CD14-positive monocyte (primary cell): ENCODE data around the gene TCF25. TPM values are rescaled to one million over a fixed set of nuclear protein-coding genes. Genes with fewer than 3 reads are reported as not detected.
A peak's percentile ranks its signal among the peaks of the same experiment; 100 is the strongest.

Experiments
- DNase-seq, 3 donors: peaks; one replicate each; pipeline ENCODE4 v3.0.0-alpha.2; 2011 to 2022
- H2AFZ ChIP-seq: 2 replicates; pipeline ENCODE4 v1.6.0; 2012; ENCODE audit warnings: mild to moderate bottlenecking, low read depth, low read length, inconsistent platforms; ENCODE audit not compliant: insufficient read depth, poor library complexity, severe bottlenecking
- H3K27ac ChIP-seq, 2 donors: 1 replicate in 1 of 2; 2 replicates in 1 of 2; pipeline ENCODE4 v1.5.1; 2012 to 2013; ENCODE audit warnings: low read length in 2 of 2, control low read depth in 1 of 2, inconsistent platforms in 1 of 2, low read depth in 1 of 2, mild to moderate bottlenecking in 1 of 2
- H3K27me3 ChIP-seq, 2 donors: one replicate each; pipeline versions ENCODE4 v1.6.0 to v1.6.1; 2011 to 2013; ENCODE audit warnings: low read length in 2 of 2; ENCODE audit not compliant: control insufficient read depth in 2 of 2, insufficient read depth in 2 of 2
- H3K36me3 ChIP-seq, 2 donors: replicated peaks in 1 of 2; 1 replicate in 1 of 2; 2 replicates in 1 of 2; pipeline versions ENCODE4 v1.5.1 to v1.6.1; 2012 to 2013; ENCODE audit warnings: low read length in 2 of 2, control low read depth in 1 of 2, inconsistent platforms in 1 of 2, mild to moderate bottlenecking in 1 of 2; ENCODE audit not compliant: insufficient read depth in 2 of 2, control insufficient read depth in 1 of 2
- H3K4me1 ChIP-seq, 2 donors: 1 replicate in 1 of 2; 2 replicates in 1 of 2; pipeline versions ENCODE4 v1.5.1 to v1.6.1; 2012 to 2013; ENCODE audit warnings: low read length in 2 of 2, control low read depth in 1 of 2, inconsistent platforms in 1 of 2, mild to moderate bottlenecking in 1 of 2, moderate library complexity in 1 of 2; ENCODE audit not compliant: insufficient read depth in 2 of 2, control insufficient read depth in 1 of 2
- H3K4me2 ChIP-seq: replicated peaks from 2 replicates; pipeline ENCODE3; 2012; ENCODE audit warnings: low read length, moderate library complexity, mild to moderate bottlenecking; ENCODE audit not compliant: poor library complexity, severe bottlenecking; ENCODE audit errors: extremely low read depth
- H3K4me3 ChIP-seq, 3 experiments: fragments of 200-600 bp in 1 of 3; sonication (generic) in 1 of 3; replicated peaks in 1 of 3; 1 replicate in 2 of 3; 2 replicates in 1 of 3; pipeline ENCODE4 v1.5.1; 2011 to 2013; ENCODE audit warnings: low read length in 3 of 3, mild to moderate bottlenecking in 3 of 3, control low read depth in 2 of 3, low read depth in 2 of 3, inconsistent platforms in 1 of 3, moderate library complexity in 1 of 3
- H3K79me2 ChIP-seq: 2 replicates; pipeline ENCODE4 v1.6.0; 2012; ENCODE audit warnings: mild to moderate bottlenecking, control low read depth, inconsistent platforms, low read length, moderate library complexity; ENCODE audit not compliant: insufficient read depth
- H3K9ac ChIP-seq: 2 replicates; pipeline ENCODE4 v1.6.0; 2017; ENCODE audit warnings: low read length, mild to moderate bottlenecking; ENCODE audit not compliant: insufficient read depth, poor library complexity, severe bottlenecking
- H3K9me3 ChIP-seq, 2 donors: replicated peaks in 1 of 2; 1 replicate in 1 of 2; 2 replicates in 1 of 2; pipeline versions ENCODE4 v1.5.1 to v1.6.1; 2012 to 2013; ENCODE audit warnings: low read length in 2 of 2, control low read depth in 1 of 2; ENCODE audit not compliant: control insufficient read depth in 1 of 2, insufficient read depth in 1 of 2
- H4K20me1 ChIP-seq: 2 replicates; pipeline ENCODE4 v1.6.0; 2012; ENCODE audit warnings: mild to moderate bottlenecking, low read length, control low read depth, moderate library complexity; ENCODE audit not compliant: insufficient read depth
- H3K27ac Mint-ChIP-seq, 7 donors: one replicate each; pipeline ENCODE4 v1.8.0; 2020; ENCODE audit warnings: mild to moderate bottlenecking in 7 of 7, mixed read lengths in 7 of 7, moderate library complexity in 6 of 7, inconsistent platforms in 2 of 7
- H3K27me3 Mint-ChIP-seq, 3 donors: one replicate each; pipeline ENCODE4 v1.8.0; 2021 to 2022; ENCODE audit warnings: low read depth in 3 of 3, mild to moderate bottlenecking in 3 of 3, mixed read lengths in 3 of 3, moderate library complexity in 3 of 3, inconsistent platforms in 1 of 3
- H3K36me3 Mint-ChIP-seq, 2 donors: one replicate each; pipeline ENCODE4 v1.8.0; 2020; ENCODE audit warnings: mixed read lengths in 2 of 2, inconsistent platforms in 1 of 2, mild to moderate bottlenecking in 1 of 2
- H3K4me1 Mint-ChIP-seq: one replicate; pipeline ENCODE4 v1.8.0; 2020; ENCODE audit warnings: mild to moderate bottlenecking, mixed read lengths
- H3K4me3 Mint-ChIP-seq, 2 donors: one replicate each; pipeline ENCODE4 v1.8.0; 2020; ENCODE audit warnings: mild to moderate bottlenecking in 2 of 2, mixed read lengths in 2 of 2, moderate library complexity in 1 of 2
- H3K9me3 Mint-ChIP-seq, 7 donors: one replicate each; pipeline ENCODE4 v1.8.0; 2020 to 2022; ENCODE audit warnings: mixed read lengths in 7 of 7, mild to moderate bottlenecking in 6 of 7, moderate library complexity in 6 of 7, inconsistent platforms in 2 of 7
- CTCF ChIP-seq: fragments of 200-600 bp; IDR thresholded peaks from one replicate; pipeline ENCODE4 v1.8.0; 2022; ENCODE audit warnings: antibody characterized with exemption, mild to moderate bottlenecking
- WGBS: methylation state at CpG from one replicate; pipeline ENCODE4 v1.1.5; 2013; ENCODE audit warnings: missing lambda C conversion rate; ENCODE audit not compliant: insufficient coverage; 5-methylcytosine and 5-hydroxymethylcytosine counted together
- intact Hi-C, 2 donors: fragments of 100-400 bp; cut with micrococcal nuclease; formaldehyde crosslinking; loops; one replicate each; pipeline versions ENCODE4 v1.15.0 to v1.15.1; 2023
- polyA plus RNA-seq, 3 donors: library from polyadenylated mRNA; depleted of rRNA in 1 of 3; unstranded in 2 of 3; stranded (reverse) in 1 of 3; fragments of 300-500 nt in 2 of 3; fragments of >200 nt in 1 of 3; fragmentation: Illumina TruSeq in 2 of 3; gene quantifications; 1 replicate in 2 of 3; 2 replicates in 1 of 3; pipeline ENCODE4 v1.2.3, GENCODE V29; 2012 to 2021

Gene TCF25
- polyA plus RNA-seq, 3 donors, result 98.0 to 231 (median 114) TPM

- Histone ChIP-seq H4K20me1 (no peaks in the 10 kb centered on the region), H3K9ac (no peak overlapping the region), H3K4me3 (no peak overlapping the region), H3K27me3 (no peaks in the 10 kb centered on the region), H3K27ac (no peak overlapping the region), H3K4me1 (peaks cover 31 to 35% of the 10 kb centered on the region in 2 donors), H2AFZ (no peak overlapping the region), H3K36me3 (no peaks in the 10 kb centered on the region), H3K4me2 (no peak overlapping the region), H3K9me3 (no peaks in the 10 kb centered on the region), H3K79me2 (no peaks in the 10 kb centered on the region)
- 22% methylated on average over 20 of the region's 28 CpGs for WGBS
- Mint-ChIP-seq H3K9me3 (peaks cover 0 to 5% (median 0%) of the 10 kb centered on the region in 7 donors), H3K27me3 (peaks cover 6 to 12% (median 10%) of the 10 kb centered on the region in 3 donors), H3K36me3 (no peaks in the 10 kb centered on the region), H3K27ac (no peak overlapping the region), H3K4me1 (peaks cover 33% of the 10 kb centered on the region), H3K4me3 (no peak overlapping the region)
- intact Hi-C loops, result loop anchor here (2.0 to 5.0 kb wide), 2 partner anchors 44 to 160 kb away; partner anchors contain the start of genes FANCA (in 1 of the 2) and SPATA2L (in 1 of the 2)
- peak; percentile 50 to 58 (median 58) for DNase-seq
- TF ChIP-seq CTCF, result peak; percentile 97
These were observed 12.6 kb upstream of the TCF25 start for GRCh38 chr16:89860747-89861304.

GRCh38 chr16:89861648-89862047 lies 11.7 kb upstream of the TCF25 start:
- Histone ChIP-seq H3K9me3 (no peaks in the 10 kb centered on the region), H4K20me1 (no peaks in the 10 kb centered on the region), H3K27ac (no peak overlapping the region), H3K4me3 (no peak overlapping the region), H3K4me2 (no peak overlapping the region), H3K79me2 (no peaks in the 10 kb centered on the region), H2AFZ (no peak overlapping the region), H3K27me3 (no peaks in the 10 kb centered on the region), H3K36me3 (no peaks in the 10 kb centered on the region), H3K9ac (no peak overlapping the region), H3K4me1 (peaks cover 30 to 33% of the 10 kb centered on the region in 2 donors)
- H3K9me3 Mint-ChIP-seq, result peaks cover 0 to 5% (median 0%) of the 10 kb centered on the region in 7 donors
- no peak overlapping the region for H3K27ac Mint-ChIP-seq
- intact Hi-C loops, result loop anchor here (2.0 to 5.0 kb wide), 2 partner anchors 44 to 161 kb away; partner anchors contain the start of genes FANCA (in 1 of the 2) and SPATA2L (in 1 of the 2)
- no peak for TF ChIP-seq CTCF
- peaks cover 6 to 9% (median 7%) of the 10 kb centered on the region in 3 donors for H3K27me3 Mint-ChIP-seq
- peak in 1 of 3 donors; percentile 8 for DNase-seq
- peaks cover 31% of the 10 kb centered on the region for H3K4me1 Mint-ChIP-seq
- H3K4me3 Mint-ChIP-seq, result no peak overlapping the region
- 95% methylated on average over 11 of the region's 12 CpGs for WGBS
- no peaks in the 10 kb centered on the region for H3K36me3 Mint-ChIP-seq
